Stimulated activated CD8-positive, alpha-beta memory T cell treated with anti-CD3 and anti-CD28 coated beads, Interleukin-2, amount 100 ng/mL, for 1 hour (primary cell): ENCODE data around the gene PRPH.
"Not testable (repeated sequence)": the region's sequence is repeated elsewhere in the genome, so short reads cannot be mapped to it uniquely, and the experiment has no call there.

Experiments
- DNase-seq, 2 donors: peaks; one replicate each; pipeline ENCODE4 v3.0.0-alpha.2; 2020; ENCODE audit warnings: low read depth in 2 of 2

The PRPH gene

GRCh38 chr12:49276304-49277290 is 18.4 kb upstream of the PRPH start:
- no peak for DNase-seq

- DNase-seq = no peak
Observed at GRCh38 chr12:49277466-49277865, 17.5 kb upstream of the PRPH start.

GRCh38 chr12:49279706-49280159 is 15.2 kb upstream of the PRPH start:
- DNase-seq = no peak

GRCh38 chr12:49280545-49280944 is 14.4 kb upstream of the PRPH start:
- not testable (repeated sequence) for DNase-seq

GRCh38 chr12:49282302-49282701 is 12.6 kb upstream of the PRPH start:
- no peak for DNase-seq

GRCh38 chr12:49282740-49283375 is 12.1 kb upstream of the PRPH start:
- DNase-seq = not testable (repeated sequence)

GRCh38 chr12:49283541-49284429 is 11.2 kb upstream of the PRPH start:
- DNase-seq = no peak

- DNase-seq = no peak
Observed at GRCh38 chr12:49284672-49285071, 10.3 kb upstream of the PRPH start.

GRCh38 chr12:49287876-49288275 is 7.1 kb upstream of the PRPH start:
- DNase-seq = no peak

- DNase-seq = peak; percentile 33
Observed at GRCh38 chr12:49288412-49288853, 6.5 kb upstream of the PRPH start.

- no peak for DNase-seq
Observed at GRCh38 chr12:49288922-49289555, 5.9 kb upstream of the PRPH start.

- DNase-seq = no peak
Observed at GRCh38 chr12:49292729-49293055, 2.3 kb upstream of the PRPH start.

GRCh38 chr12:49293056-49293956 is 1.6 kb upstream of the PRPH start:
- DNase-seq = no peak

- DNase-seq = no peak
Observed at GRCh38 chr12:49294086-49294803, 702 bp upstream of the PRPH start.

- DNase-seq = no peak
Observed at GRCh38 chr12:49294804-49295081, 204 bp upstream of the PRPH start.

- peak; percentile 19 to 47 for DNase-seq
Observed at GRCh38 chr12:49296034-49296835, 1.3 kb downstream of the PRPH start.

GRCh38 chr12:49296836-49297694 is 2.1 kb downstream of the PRPH start:
- no peak for DNase-seq

GRCh38 chr12:49297695-49298060 is 2.7 kb downstream of the PRPH start:
- no peak for DNase-seq
